Skeletal muscle satellite cell (primary cell): ENCODE measurements around the gene MYL3.

ENCODE experiments used
- H3K27me3 ChIP-seq: 2 replicates; pipeline ENCODE4 v1.7.0; 2013; ENCODE audit warnings: low read length; ENCODE audit not compliant: control insufficient read depth, insufficient read depth
- H3K36me3 ChIP-seq: 2 replicates; pipeline ENCODE4 v1.7.0; 2013; ENCODE audit warnings: mild to moderate bottlenecking, control low read depth, low read length; ENCODE audit not compliant: insufficient read depth
- H3K4me1 ChIP-seq: 2 replicates; pipeline ENCODE4 v1.7.0; 2013; ENCODE audit warnings: low read length; ENCODE audit not compliant: control insufficient read depth, insufficient read depth
- H3K4me2 ChIP-seq: 2 replicates; pipeline ENCODE4 v1.7.0; 2013; ENCODE audit warnings: mild to moderate bottlenecking, low read length
- H3K4me3 ChIP-seq: 2 replicates; pipeline ENCODE4 v1.7.0; 2013; ENCODE audit warnings: low read length
- H3K9ac ChIP-seq: 2 replicates; pipeline ENCODE4 v1.7.0; 2013; ENCODE audit warnings: mild to moderate bottlenecking, low read depth, low read length, moderate library complexity
- H3K9me3 ChIP-seq: replicated peaks from 2 replicates; pipeline ENCODE4 v1.7.0; 2013; ENCODE audit warnings: mild to moderate bottlenecking, control low read depth, low read length

MYL3 gene

DNA sequence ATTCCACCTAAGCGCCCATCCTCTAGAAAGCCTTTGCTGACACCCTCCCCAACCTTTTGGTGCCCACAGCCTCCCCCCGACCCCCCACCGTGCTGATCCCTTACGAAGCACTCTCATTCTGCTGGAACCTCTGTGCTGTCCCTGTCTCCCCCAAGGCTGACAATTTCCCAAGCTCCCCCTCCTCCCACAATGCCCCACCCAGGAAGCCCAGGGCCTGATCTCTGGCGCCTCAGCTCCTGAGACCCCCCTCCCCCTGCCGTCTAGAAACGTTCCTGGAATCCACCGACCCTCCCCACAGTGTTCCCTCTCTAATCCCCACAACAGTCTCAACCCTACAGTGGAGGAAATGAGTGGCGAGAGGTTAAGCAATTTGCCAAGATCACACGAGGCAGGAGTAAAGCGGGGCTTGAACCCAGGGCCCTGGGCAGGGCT lies 18.3 kb downstream of the MYL3 start:
- H3K27me3 ChIP-seq, result peaks cover 6% of the 10 kb centered on the region
- peaks cover 3% of the 10 kb centered on the region for H3K9me3 ChIP-seq
- no peaks in the 10 kb centered on the region for H3K36me3 ChIP-seq
- H3K4me3 ChIP-seq, result peak overlapping the region; percentile 75
- peak overlapping the region; percentile 97 for H3K4me2 ChIP-seq
- peak overlapping the region; percentile 86 for H3K9ac ChIP-seq
- peaks cover 16% of the 10 kb centered on the region for H3K4me1 ChIP-seq

DNA sequence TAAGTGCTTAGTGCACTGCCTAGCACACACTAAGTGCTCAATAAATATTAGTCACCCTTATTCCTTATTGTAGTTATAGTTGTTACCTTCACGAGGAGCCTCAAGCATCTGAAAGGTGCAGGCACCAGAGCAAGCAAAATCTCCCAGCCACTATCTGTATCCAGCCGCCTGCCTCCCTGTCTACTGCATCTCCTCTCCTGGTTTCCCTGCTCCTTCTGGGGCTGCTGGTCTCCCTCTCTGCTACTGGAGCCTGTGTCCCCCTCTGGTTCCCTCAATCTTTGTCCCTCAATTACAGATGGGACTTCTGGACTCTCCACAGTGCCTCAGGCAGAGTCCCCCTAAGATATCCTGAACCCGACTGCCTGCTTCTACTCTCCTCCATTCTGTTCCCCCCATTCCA lies 18.8 kb downstream of the MYL3 start:
- Histone ChIP-seq H3K4me3 (no peak overlapping the region), H3K9me3 (peaks cover 3% of the 10 kb centered on the region), H3K4me1 (peaks cover 16% of the 10 kb centered on the region), H3K9ac (no peak overlapping the region), H3K27me3 (peaks cover 6% of the 10 kb centered on the region), H3K4me2 (no peak overlapping the region), H3K36me3 (no peaks in the 10 kb centered on the region)

DNA sequence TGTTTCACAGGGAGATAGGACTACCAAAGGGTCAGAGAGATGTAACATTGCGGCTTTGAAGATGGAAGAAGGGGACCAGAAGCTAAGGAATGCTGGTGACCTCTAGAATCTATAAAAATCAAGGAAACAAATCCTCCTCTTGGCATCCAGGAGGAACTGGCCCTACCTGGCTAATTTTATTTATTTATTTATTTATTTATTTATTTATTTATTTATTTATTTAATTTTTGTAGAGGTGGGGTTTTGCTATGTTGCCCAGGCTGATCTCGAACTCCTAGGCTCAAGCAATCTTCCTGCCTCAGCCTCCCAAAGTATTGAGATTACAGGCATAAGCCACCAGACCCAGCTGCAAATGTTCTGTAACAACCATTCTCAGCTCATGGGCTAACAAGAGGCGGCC lies 19.7 kb downstream of the MYL3 start:
- Histone ChIP-seq H3K36me3 (no peaks in the 10 kb centered on the region), H3K9me3 (peaks cover 4% of the 10 kb centered on the region), H3K4me3 (no peak overlapping the region), H3K4me1 (peaks cover 16% of the 10 kb centered on the region), H3K4me2 (no peak overlapping the region), H3K9ac (no peak overlapping the region), H3K27me3 (peaks cover 6% of the 10 kb centered on the region)

- Histone ChIP-seq H3K9me3 (peaks cover 11% of the 10 kb centered on the region), H3K36me3 (no peaks in the 10 kb centered on the region), H3K9ac (no peak overlapping the region), H3K4me1 (peaks cover 7% of the 10 kb centered on the region), H3K4me3 (no peak overlapping the region), H3K27me3 (peaks cover 9% of the 10 kb centered on the region), H3K4me2 (no peak overlapping the region)
Observed at GRCh38 chr3:46840491-46840890, 22.8 kb downstream of the MYL3 start.

DNA sequence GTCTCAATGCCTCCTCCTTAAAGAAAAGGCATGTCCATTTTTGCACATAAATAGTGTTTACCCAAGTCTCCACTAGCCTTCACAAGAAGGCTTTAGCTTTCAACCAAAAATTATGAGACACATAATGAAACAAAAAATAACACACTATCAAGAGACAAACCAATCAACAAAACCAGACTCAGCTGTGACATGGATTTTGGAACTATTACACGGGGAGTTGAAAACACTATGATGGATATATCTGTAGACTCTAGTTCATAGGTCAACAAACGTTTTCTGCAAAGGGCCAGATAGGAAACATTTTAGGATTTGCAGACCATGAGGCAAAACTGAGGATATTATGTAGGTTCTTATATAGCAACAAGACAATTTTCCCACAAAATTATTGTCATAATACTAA lies 24.9 kb downstream of the MYL3 start:
- Histone ChIP-seq H3K9me3 (peaks cover 11% of the 10 kb centered on the region), H3K9ac (no peak overlapping the region), H3K27me3 (peaks cover 8% of the 10 kb centered on the region), H3K4me2 (no peak overlapping the region), H3K36me3 (no peaks in the 10 kb centered on the region), H3K4me1 (no peaks in the 10 kb centered on the region), H3K4me3 (no peak overlapping the region)

GRCh38 chr3:46835491-46835890 lies 27.8 kb downstream of the MYL3 start:
- H3K9ac ChIP-seq, result no peak overlapping the region
- H3K4me3 ChIP-seq, result no peak overlapping the region
- H3K4me2 ChIP-seq, result no peak overlapping the region
- no peaks in the 10 kb centered on the region for H3K36me3 ChIP-seq
- H3K9me3 ChIP-seq, result peaks cover 7% of the 10 kb centered on the region
- peaks cover 18% of the 10 kb centered on the region for H3K27me3 ChIP-seq
- H3K4me1 ChIP-seq, result no peaks in the 10 kb centered on the region

GRCh38 chr3:46835054-46835453 lies 28.2 kb downstream of the MYL3 start:
- H3K4me3 ChIP-seq, result no peak overlapping the region
- H3K9me3 ChIP-seq, result peaks cover 7% of the 10 kb centered on the region
- no peaks in the 10 kb centered on the region for H3K36me3 ChIP-seq
- no peak overlapping the region for H3K4me2 ChIP-seq
- no peak overlapping the region for H3K9ac ChIP-seq
- peaks cover 23% of the 10 kb centered on the region for H3K27me3 ChIP-seq
- no peaks in the 10 kb centered on the region for H3K4me1 ChIP-seq

GRCh38 chr3:46833346-46834300 lies 29.6 kb downstream of the MYL3 start:
- Histone ChIP-seq H3K9me3 (peaks cover 7% of the 10 kb centered on the region), H3K4me2 (no peak overlapping the region), H3K4me3 (no peak overlapping the region), H3K36me3 (no peaks in the 10 kb centered on the region), H3K4me1 (no peaks in the 10 kb centered on the region), H3K9ac (no peak overlapping the region), H3K27me3 (peaks cover 32% of the 10 kb centered on the region)

GRCh38 chr3:46831841-46832240 lies 31.4 kb downstream of the MYL3 start:
- Histone ChIP-seq H3K27me3 (peaks cover 36% of the 10 kb centered on the region), H3K4me2 (no peak overlapping the region), H3K9me3 (no peaks in the 10 kb centered on the region), H3K4me1 (no peaks in the 10 kb centered on the region), H3K4me3 (no peak overlapping the region), H3K36me3 (no peaks in the 10 kb centered on the region), H3K9ac (no peak overlapping the region)

DNA sequence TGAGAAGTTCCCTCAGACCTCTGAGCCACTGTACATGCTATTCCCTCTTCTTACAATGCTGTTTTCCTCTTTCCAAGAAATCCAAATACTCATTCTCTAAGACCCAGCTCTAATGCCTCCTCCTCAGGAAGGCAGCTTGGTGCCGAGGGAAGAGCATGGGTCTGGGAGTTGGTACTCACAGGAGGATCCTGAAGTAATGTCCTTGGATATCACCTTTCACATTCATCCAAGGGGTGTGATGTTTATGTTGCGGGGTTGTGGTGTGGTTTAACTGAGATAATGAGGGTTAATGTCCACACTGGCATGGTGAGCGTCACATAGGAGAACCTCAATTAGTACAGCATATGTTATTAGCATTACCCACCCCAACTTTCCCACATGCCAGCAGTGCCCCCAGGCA lies 31.9 kb downstream of the MYL3 start:
- no peak overlapping the region for H3K9ac ChIP-seq
- no peaks in the 10 kb centered on the region for H3K36me3 ChIP-seq
- H3K9me3 ChIP-seq, result no peaks in the 10 kb centered on the region
- no peaks in the 10 kb centered on the region for H3K4me1 ChIP-seq
- no peak overlapping the region for H3K4me3 ChIP-seq
- no peak overlapping the region for H3K4me2 ChIP-seq
- H3K27me3 ChIP-seq, result peaks cover 37% of the 10 kb centered on the region

DNA sequence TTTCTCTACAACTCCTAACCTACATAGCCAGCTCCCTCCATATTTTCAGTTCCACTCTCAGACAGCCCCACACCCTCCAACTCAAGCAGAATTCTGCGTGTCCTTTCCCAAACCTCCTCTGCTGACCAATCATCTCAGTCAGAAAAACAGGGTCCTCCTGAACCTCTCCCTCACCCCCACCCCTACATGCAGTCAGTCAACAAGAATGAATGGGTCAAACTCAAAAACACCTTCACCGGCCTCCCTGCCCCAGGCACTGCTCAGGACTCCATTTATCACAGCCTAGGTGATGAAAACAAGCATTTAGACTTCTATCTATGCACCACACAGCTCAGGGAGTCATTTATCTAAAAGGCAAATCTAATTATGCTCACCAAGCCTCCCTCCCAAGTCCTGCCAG lies 32.4 kb downstream of the MYL3 start:
- no peaks in the 10 kb centered on the region for H3K36me3 ChIP-seq
- no peaks in the 10 kb centered on the region for H3K9me3 ChIP-seq
- H3K9ac ChIP-seq, result no peak overlapping the region
- H3K27me3 ChIP-seq, result peaks cover 39% of the 10 kb centered on the region
- H3K4me3 ChIP-seq, result no peak overlapping the region
- no peaks in the 10 kb centered on the region for H3K4me1 ChIP-seq
- H3K4me2 ChIP-seq, result no peak overlapping the region

- no peak overlapping the region for H3K9ac ChIP-seq
- H3K4me3 ChIP-seq, result no peak overlapping the region
- no peaks in the 10 kb centered on the region for H3K9me3 ChIP-seq
- no peaks in the 10 kb centered on the region for H3K4me1 ChIP-seq
- H3K27me3 ChIP-seq, result peaks cover 44% of the 10 kb centered on the region
- H3K4me2 ChIP-seq, result no peak overlapping the region
- no peaks in the 10 kb centered on the region for H3K36me3 ChIP-seq
Observed at GRCh38 chr3:46829699-46830208, 33.5 kb downstream of the MYL3 start.
